ENCODE measurements around the gene CDK13.

CDK13 gene

DNA sequence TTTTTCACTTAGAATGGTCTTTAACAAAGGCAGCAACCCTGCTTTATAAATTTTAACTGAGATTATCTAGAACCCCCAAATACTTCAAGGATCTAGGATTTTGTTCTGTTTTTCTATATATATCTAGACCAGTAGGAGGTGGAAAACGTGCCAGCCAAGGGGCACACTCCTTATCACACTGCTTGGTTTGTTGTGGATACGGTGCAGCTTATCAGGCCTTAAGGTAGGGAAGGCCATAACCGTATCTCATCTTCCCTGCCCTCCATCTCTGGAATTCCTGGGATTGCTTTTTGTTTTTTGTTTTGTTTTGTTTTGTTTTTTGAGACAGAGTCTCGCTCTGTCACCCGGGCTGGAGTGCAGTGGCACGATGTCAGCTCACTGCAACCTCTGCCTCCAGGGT lies 109.0 kb downstream of the CDK13 start:
- DNase-seq (ENCODE audit: extremely low read depth, low read depth), result no peak
- TF ChIP-seq, protein P1, sequence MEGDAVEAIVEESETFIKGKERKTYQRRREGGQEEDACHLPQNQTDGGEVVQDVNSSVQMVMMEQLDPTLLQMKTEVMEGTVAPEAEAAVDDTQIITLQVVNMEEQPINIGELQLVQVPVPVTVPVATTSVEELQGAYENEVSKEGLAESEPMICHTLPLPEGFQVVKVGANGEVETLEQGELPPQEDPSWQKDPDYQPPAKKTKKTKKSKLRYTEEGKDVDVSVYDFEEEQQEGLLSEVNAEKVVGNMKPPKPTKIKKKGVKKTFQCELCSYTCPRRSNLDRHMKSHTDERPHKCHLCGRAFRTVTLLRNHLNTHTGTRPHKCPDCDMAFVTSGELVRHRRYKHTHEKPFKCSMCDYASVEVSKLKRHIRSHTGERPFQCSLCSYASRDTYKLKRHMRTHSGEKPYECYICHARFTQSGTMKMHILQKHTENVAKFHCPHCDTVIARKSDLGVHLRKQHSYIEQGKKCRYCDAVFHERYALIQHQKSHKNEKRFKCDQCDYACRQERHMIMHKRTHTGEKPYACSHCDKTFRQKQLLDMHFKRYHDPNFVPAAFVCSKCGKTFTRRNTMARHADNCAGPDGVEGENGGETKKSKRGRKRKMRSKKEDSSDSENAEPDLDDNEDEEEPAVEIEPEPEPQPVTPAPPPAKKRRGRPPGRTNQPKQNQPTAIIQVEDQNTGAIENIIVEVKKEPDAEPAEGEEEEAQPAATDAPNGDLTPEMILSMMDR (IDR thresholded peaks at IDR 0.05; ENCODE audit: low read depth, low read length), result no peak

DNA sequence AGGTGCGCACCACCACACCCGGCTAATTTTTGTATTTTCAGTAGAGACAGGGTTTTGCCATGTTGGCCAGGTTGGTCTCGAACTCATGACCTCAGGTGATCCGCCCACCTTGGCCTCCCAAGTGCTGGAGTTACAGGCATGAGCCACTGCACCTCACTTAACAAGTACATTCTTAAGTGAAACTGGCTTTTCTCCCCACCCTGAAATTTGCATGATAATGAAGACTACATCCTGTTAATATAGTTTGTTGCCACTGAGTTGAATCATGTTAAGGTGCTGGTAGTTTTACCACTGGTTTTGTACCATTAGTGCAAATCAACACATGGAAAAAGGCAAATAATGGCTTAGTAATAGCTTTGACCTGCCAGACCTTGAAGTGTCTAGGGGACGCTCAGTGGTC lies 122.2 kb downstream of the CDK13 start:
- TF ChIP-seq, protein P1 (IDR thresholded peaks at IDR 0.05; ENCODE audit: low read depth, low read length), result no peak
- no peak for DNase-seq (ENCODE audit: extremely low read depth, low read depth)

DNA sequence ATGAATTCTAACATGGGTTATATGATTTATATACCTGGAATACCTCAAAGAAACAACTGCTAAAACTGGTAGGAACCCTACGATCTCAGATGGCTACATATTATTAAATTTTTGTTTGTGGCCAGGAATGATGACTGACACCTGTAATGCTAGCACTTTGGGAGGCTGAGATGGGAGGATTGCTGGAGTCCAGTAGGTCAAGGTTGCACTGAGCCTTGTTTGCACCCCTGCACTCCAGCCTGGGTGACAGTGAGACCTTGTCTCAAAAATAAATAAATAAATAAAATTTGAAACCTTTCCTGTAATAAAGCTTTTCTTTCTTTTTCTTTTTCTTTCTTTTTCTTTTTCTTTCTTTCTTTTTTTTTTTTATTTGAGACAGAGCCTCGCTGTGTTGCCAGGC lies 123.2 kb downstream of the CDK13 start:
- TF ChIP-seq, protein P1 (IDR thresholded peaks at IDR 0.05; ENCODE audit: low read depth, low read length), result no peak
- DNase-seq (ENCODE audit: extremely low read depth, low read depth), result no peak

GRCh38 chr7:40077849-40078248 lies 127.8 kb downstream of the CDK13 start:
- DNase-seq (ENCODE audit: extremely low read depth, low read depth), result peak; percentile 19
- TF ChIP-seq, protein P1 (IDR thresholded peaks at IDR 0.05; ENCODE audit: low read depth, low read length), result no peak

GRCh38 chr7:40092182-40092581 lies 142.1 kb downstream of the CDK13 start:
- no peak for DNase-seq (ENCODE audit: extremely low read depth, low read depth)
- TF ChIP-seq, protein P1 (IDR thresholded peaks at IDR 0.05; ENCODE audit: low read depth, low read length), result no peak

GRCh38 chr7:40093631-40094350 lies 143.7 kb downstream of the CDK13 start:
- TF ChIP-seq, protein P1 (IDR thresholded peaks at IDR 0.05; ENCODE audit: low read depth, low read length), result no peak
- no peak for DNase-seq (ENCODE audit: extremely low read depth, low read depth)

GRCh38 chr7:40095230-40095629 lies 145.2 kb downstream of the CDK13 start:
- no peak for DNase-seq (ENCODE audit: extremely low read depth, low read depth)
- TF ChIP-seq, protein P1 (IDR thresholded peaks at IDR 0.05; ENCODE audit: low read depth, low read length), result no peak

Data from AG09319 (cell line).